A673 (cell line): ENCODE results near the gene SYTL4. TPM values are rescaled to one million over a fixed set of nuclear protein-coding genes. Genes with fewer than 3 reads are reported as not detected.

Experiments
- BruUV-seq: library from RNA; stranded (reverse); fragments of 400-500 nt; replicated peaks from 2 replicates; lab custom pipeline; 2021; lab: Mats Ljungman, UMichigan
- CTCF ChIA-PET: fragments of 300-600 bp; sonication (Branson Sonifier 250); formaldehyde crosslinking; loops from one replicate; lab custom pipeline; 2022; ENCODE audit warnings: antibody characterized with exemption; lab: Charles Lee
- POLR2A ChIA-PET: fragments of 300-600 bp; sonication (Branson Sonifier 250); formaldehyde crosslinking; loops from one replicate; lab custom pipeline; 2022; ENCODE audit warnings: antibody characterized with exemption; ENCODE audit not compliant: low non-redundant PET; lab: Charles Lee
- DNase-seq: peaks from one replicate; pipeline ENCODE4 v3.0.0-alpha.2; 2015; ENCODE audit warnings: low spot score
- H3K27ac ChIP-seq: fragments of 200-600 bp; sonication (generic); 2 replicates; pipeline ENCODE4 v1.5.1; 2016; ENCODE audit warnings: mixed run types, low read depth, mild to moderate bottlenecking, mixed read lengths, antibody characterized with exemption, low read length; ENCODE audit not compliant: poor library complexity, severe bottlenecking
- H3K27me3 ChIP-seq: fragments of 200-600 bp; sonication (generic); replicated peaks from 2 replicates; pipeline ENCODE4 v1.6.1; 2017; ENCODE audit warnings: mixed run types, low read depth, mild to moderate bottlenecking, mixed read lengths, antibody characterized with exemption, low read length; ENCODE audit not compliant: insufficient read depth, poor library complexity
- H3K36me3 ChIP-seq: fragments of 200-600 bp; sonication (generic); 2 replicates; pipeline ENCODE4 v1.6.1; 2016; ENCODE audit warnings: mixed run types, mild to moderate bottlenecking, mixed read lengths, antibody characterized with exemption, low read length; ENCODE audit not compliant: insufficient read depth, poor library complexity, severe bottlenecking
- H3K4me1 ChIP-seq: fragments of 200-600 bp; sonication (generic); 2 replicates; pipeline ENCODE4 v1.6.1; 2017; ENCODE audit warnings: mixed run types, mild to moderate bottlenecking, mixed read lengths, antibody characterized with exemption, low read length; ENCODE audit not compliant: insufficient read depth, poor library complexity, severe bottlenecking
- H3K4me3 ChIP-seq: fragments of 200-600 bp; sonication (generic); 2 replicates; pipeline ENCODE4 v1.5.1; 2016; ENCODE audit warnings: low read depth, mixed run types, mild to moderate bottlenecking, mixed read lengths, low read length; ENCODE audit not compliant: poor library complexity, severe bottlenecking
- H3K9me3 ChIP-seq: fragments of 200-600 bp; sonication (generic); 2 replicates; pipeline ENCODE4 v1.6.1; 2016; ENCODE audit warnings: mixed run types, low read depth, mild to moderate bottlenecking, mixed read lengths, antibody characterized with exemption, low read length; ENCODE audit not compliant: poor library complexity, severe bottlenecking
- EZH2 ChIP-seq: fragments of 200-600 bp; sonication (generic); IDR thresholded peaks from 2 replicates; pipeline ENCODE4 v1.6.1; 2017; ENCODE audit warnings: borderline replicate concordance, low read depth, mild to moderate bottlenecking, mixed read lengths, antibody characterized with exemption, low read length; ENCODE audit not compliant: poor library complexity, severe bottlenecking
- intact Hi-C: fragments of 100-400 bp; cut with micrococcal nuclease; formaldehyde crosslinking; loops from one replicate; pipeline ENCODE4 v1.10.0; 2022; ENCODE audit not compliant: unreplicated experiment
- total RNA-seq: library from RNA; stranded (reverse); gene quantifications from 2 replicates; pipeline ENCODE4 v1.2.3, GENCODE V29; 2021
- TF ChIP-seq, protein P1 (sequence below): fragments of 300-800, 200-600 bp; sonication (generic); conservative IDR thresholded peaks from 2 replicates; pipeline ENCODE4 v1.5.1; 2017; ENCODE audit warnings: low read depth, mild to moderate bottlenecking, antibody characterized with exemption, low read length, moderate library complexity, mixed read lengths

Gene SYTL4
- total RNA-seq, 1 experiment from 2014 or later: 2.3 TPM

DNA sequence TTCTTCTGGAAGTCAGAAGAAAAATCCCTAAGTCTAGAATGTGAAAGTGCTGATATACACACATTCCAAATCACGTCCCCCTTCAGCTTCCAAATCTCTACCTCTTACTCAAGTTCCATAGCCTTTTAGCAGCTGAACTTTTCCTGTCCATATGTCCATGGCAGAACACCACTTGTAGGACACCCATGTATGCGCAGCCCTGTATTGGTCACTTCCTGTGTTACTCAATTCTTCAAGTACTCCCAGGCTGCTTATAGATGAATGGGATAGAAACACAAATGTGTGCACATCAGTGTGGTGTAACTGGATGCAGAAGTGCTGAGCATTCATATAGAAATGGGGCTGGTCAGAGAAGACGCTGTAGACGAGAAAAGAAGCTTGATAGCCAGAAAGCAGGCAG lies 69.1 kb downstream of the SYTL4 start:
- no peak for TF ChIP-seq EZH2
- TF ChIP-seq, protein P1, sequence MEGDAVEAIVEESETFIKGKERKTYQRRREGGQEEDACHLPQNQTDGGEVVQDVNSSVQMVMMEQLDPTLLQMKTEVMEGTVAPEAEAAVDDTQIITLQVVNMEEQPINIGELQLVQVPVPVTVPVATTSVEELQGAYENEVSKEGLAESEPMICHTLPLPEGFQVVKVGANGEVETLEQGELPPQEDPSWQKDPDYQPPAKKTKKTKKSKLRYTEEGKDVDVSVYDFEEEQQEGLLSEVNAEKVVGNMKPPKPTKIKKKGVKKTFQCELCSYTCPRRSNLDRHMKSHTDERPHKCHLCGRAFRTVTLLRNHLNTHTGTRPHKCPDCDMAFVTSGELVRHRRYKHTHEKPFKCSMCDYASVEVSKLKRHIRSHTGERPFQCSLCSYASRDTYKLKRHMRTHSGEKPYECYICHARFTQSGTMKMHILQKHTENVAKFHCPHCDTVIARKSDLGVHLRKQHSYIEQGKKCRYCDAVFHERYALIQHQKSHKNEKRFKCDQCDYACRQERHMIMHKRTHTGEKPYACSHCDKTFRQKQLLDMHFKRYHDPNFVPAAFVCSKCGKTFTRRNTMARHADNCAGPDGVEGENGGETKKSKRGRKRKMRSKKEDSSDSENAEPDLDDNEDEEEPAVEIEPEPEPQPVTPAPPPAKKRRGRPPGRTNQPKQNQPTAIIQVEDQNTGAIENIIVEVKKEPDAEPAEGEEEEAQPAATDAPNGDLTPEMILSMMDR: no peak
- CTCF ChIA-PET: no interaction called here
- POLR2A ChIA-PET: no interaction called here
- Histone ChIP-seq H3K27me3 (no peaks in the 10 kb centered on the region), H3K9me3 (no peaks in the 10 kb centered on the region), H3K4me1 (no peaks in the 10 kb centered on the region), H3K36me3 (no peaks in the 10 kb centered on the region), H3K4me3 (no peak overlapping the region), H3K27ac (no peak overlapping the region)
- DNase-seq: no peak
- intact Hi-C loops: no loop called here
- no TSS peak for BruUV-seq

DNA sequence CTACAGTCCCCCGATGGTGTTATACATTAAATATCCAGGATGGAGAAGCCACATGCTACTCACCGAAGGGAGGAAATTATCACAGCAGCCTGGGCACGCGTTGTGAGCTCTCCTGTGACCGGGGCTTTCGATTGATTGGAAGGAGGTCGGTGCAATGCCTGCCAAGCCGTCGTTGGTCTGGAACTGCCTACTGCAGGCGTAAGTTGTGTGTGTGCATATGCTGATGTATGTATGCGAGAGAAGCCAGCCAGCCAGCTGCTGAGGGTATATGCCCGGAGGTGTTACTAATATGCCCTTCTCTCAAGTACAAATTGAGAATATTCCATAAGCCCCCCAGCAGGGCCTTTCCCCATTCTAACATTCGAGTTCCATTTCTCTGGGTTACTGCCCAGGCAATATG lies 69.8 kb downstream of the SYTL4 start:
- no TSS peak for BruUV-seq
- H3K4me1 ChIP-seq: no peaks in the 10 kb centered on the region
- H3K27ac ChIP-seq: no peak overlapping the region
- H3K27me3 ChIP-seq: no peaks in the 10 kb centered on the region
- H3K9me3 ChIP-seq: no peaks in the 10 kb centered on the region
- no peak for DNase-seq
- no peaks in the 10 kb centered on the region for H3K36me3 ChIP-seq
- intact Hi-C loops: no loop called here
- no peak overlapping the region for H3K4me3 ChIP-seq
- POLR2A ChIA-PET: no interaction called here
- TF ChIP-seq, protein P1: no peak
- TF ChIP-seq EZH2: no peak
- CTCF ChIA-PET: no interaction called here

DNA sequence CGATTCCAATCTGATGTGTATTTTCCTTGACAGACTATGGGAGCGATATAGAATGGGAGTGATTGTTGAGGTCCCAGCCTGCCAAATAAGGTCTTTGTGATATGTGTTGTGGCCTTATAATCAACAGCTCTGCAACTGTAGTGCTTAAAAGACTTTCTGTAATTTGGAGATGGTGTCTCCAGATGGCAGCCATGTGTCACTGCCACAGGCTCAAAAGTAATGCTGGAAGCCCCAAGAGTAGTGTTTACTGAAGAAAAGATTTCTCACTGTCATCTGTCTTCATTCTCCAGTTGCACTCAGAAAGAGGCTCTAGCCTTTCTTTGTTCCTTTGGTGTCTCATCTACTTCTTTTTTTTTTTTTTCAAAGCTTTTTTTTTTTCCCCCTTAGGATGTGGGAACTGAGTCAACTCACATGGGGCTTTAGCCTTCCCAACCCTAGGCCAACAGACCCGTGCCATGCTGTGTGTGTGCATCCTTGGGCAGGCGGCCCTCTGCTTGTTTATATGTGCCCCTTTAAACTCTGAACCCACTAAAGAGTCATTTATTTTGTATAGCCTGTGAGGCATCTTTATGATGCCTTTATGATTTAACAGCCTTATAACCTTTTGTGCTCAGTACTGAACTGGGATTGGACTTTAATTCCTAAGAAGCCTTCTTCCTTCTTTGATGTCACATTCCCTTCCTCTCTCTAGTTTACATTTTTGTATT lies 72.3 kb downstream of the SYTL4 start:
- TF ChIP-seq, protein P1: no peak
- no peak for TF ChIP-seq EZH2
- Histone ChIP-seq H3K9me3 (no peaks in the 10 kb centered on the region), H3K4me3 (no peak overlapping the region), H3K27me3 (no peaks in the 10 kb centered on the region), H3K4me1 (no peaks in the 10 kb centered on the region), H3K27ac (no peak overlapping the region), H3K36me3 (no peaks in the 10 kb centered on the region)
- no TSS peak for BruUV-seq
- CTCF ChIA-PET: no interaction called here
- intact Hi-C loops: loop anchor here (10.0 kb wide), 1 partner anchor 55 kb away; no protein-coding TSS in a partner anchor
- POLR2A ChIA-PET: no interaction called here
- no peak for DNase-seq
